HL-60/S4 (cell line): ENCODE data around the gene PCSK2.

Experiments
- in situ Hi-C: fragments of 300-500 bp; cut with MboI; formaldehyde crosslinking; loops from 2 replicates; pipeline ENCODE4 v1.14.3; 2022; ENCODE audit warnings: low sequenced_read_pairs

The PCSK2 gene

DNA sequence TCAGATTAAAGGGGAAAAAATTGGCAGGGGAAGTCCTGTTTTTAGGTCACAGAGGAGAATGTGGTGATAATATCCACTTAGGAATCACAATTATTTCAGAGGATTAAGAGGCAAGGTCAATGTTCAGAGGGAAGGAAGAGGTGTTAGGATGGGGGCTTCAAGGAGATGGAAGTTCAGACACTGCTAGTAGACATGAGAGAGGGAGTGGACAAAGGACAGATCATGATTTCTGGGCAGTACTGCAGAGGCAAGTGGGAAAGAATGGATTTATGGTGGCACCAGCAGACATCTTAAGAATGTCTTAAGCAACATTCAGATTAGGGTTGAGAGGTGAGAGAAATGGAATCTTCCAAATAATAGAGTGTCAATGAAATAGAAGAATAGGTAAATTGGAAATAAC is 9.9 kb downstream of the PCSK2 start:
- in situ Hi-C loops, result no loop called here

DNA sequence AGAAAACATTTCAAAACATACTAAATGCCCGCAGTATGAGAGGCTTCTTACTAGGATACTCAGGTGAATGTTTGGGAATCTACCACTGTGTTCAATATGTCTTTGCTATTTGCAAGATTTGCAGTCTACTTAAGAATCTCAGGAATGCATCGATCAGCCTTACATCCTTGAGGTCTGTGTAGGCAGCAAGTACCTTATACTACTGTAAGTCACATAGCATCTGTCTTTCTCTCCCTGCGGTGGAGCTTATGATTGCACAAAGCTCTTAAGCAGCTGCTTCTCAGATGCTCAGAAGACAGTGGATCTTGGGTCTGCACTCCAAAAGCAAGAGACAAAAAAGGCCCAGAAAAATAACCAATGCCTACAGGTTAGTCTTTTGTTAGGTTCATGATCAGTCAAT is 21.4 kb downstream of the PCSK2 start:
- in situ Hi-C loops, result no loop called here

DNA sequence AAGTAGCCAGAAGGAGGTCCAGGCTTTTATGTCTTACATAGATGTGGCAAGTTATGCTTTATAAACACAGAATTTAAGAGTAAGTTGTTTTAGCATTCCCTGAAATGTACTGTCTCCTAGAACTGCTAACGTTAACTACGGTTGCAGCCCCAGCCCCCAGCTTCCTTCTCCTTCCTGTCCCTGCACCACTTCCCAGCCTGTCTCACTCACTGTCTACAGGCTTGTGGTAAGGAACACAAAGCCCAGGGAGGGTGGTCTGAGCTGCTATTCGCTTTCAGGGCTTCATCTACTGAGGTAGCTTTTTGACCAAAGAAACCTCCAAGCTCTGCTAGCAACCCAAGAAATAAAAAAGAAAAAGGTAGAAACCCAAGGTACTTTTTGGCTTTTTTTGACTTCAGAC is 35.9 kb downstream of the PCSK2 start:
- in situ Hi-C loops, result no loop called here

DNA sequence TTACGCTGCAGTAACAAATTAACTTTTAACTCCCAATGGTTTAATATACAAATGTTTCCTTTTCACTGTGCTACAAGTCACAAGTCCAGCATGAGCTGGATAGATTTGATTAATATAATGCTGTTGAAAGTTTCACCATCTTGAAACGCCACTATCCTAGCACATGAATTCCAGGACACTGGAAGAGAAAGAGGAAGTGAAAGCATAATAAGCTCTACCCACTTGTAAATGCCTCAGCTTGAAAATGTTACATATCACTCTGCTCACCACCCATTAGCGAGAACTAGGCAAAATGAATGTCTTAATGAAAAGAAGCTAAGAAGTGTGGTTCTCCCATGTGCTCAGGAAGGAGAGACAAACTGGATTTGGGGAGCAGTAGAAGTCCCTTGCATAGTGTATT is 46.9 kb downstream of the PCSK2 start:
- in situ Hi-C loops, result no loop called here

DNA sequence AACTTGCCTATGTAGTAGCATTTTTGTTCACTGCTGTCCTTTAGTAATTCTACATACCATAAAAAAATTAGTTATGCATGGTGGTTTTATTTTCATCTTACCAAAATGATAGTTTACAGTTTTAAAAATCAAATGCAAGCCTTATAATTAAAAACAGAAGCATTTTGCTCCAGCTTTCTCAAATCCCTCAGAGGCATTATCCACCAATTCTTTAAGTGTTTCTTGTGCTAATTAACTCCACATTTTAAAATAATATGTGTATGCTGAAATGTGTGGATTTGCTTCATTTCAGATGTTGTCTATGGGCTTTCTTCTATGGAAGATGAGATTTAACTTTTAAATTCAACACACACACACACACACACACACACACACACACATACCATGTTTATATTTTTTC is 49.3 kb downstream of the PCSK2 start:
- in situ Hi-C loops, result no loop called here

DNA sequence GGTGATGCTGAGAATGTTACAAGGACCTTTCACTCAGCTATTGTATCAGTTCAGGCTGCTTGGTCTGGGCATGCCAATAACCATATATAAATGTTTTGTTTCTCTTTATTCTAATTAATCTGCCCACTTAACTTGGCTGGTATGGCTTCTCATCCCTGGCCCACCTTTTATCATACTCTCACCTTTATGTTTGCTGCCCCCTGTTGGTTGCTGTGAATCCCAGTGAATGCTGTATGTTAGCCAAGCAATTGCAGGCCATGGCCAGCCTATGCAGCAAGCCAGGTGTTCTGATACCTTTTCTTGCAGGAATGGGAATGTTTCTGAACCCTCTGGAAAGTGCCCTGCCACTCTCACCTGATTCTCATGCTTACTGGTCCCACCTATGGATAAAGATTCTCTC is 54.6 kb downstream of the PCSK2 start:
- in situ Hi-C loops, result no loop called here

DNA sequence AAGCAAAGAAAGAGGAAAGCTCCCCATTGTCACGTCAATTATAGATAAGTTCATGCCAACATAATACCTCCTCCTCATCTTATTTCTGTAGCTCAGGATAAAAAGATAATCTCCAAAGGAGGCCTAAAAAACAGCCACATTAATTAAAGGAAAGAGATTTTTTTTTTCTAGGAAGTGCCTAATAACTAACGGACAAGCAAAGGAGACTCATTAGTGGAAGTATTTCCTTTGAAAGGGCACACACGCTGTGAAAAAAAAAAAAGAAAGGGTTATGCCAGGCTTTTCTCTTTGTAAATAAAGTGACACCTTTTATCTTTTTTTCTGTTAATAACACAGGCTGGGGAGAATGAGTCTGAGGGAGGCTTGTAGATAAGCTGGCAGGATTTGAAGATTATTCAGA is 55.7 kb downstream of the PCSK2 start:
- in situ Hi-C loops, result no loop called here

DNA sequence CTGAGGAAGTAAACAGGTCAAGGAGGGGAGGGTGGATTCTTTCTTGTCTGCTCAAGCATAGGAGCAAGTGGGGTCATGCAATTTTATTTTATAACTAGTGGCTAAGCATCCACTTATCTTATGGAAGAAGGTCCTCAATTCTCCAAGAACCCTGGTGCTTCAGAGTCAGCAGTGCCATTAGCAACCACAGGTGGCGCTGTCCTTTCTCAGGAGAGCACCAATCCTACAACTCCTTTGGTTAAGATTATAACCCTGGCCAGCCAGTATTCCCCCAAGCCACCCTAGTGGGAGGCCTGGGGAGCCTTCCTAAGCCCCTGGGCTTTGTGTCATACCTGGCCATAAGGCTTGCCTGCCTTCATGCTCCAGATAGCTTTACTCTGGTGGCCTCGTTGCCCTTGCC is 60.7 kb downstream of the PCSK2 start:
- in situ Hi-C loops, result no loop called here

DNA sequence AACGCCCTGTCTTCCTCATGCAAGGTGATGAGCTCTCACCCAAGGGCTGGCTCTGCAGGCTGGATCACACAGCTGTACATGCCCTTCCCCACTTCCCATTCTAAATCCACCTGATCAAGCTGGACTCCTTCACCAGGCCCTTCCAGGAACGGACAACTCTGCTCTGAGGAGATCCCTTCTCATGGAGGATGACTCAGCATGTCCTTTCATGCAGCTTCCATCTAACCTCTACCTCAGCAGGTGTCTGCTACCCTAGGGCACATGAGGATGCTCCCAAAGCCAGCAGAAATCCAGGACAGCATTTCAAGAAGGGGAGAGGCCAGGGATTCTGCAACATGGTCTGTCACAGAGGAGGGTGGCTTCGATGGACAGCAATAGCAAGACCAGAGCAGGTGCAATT is 61.2 kb downstream of the PCSK2 start:
- in situ Hi-C loops, result no loop called here

DNA sequence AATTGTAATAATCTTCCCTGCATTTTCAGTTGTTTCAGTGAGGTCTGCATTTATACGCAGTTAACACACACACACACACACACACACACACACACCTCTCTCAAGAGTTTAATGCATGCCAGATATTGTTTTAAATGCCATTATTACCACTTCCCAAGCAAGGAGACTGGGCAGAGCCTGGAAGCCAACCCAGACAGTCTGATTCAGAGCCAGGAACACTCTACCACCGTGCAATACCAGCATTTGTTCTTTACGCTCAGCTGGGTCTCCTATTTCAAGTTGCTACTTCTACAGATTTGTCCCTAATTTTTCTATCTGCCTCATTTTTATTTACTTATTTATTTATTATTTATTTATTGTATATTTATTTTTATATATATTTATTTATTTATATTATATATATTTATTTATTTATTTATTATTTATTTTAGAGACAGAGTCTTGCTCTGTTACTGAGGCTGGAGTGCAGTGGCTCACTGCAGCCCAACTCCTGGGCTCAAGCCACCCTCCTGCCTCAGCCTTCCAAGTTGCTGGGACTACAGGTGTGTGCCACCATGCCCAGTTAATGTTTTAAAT is 68.4 kb downstream of the PCSK2 start:
- in situ Hi-C loops, result no loop called here

DNA sequence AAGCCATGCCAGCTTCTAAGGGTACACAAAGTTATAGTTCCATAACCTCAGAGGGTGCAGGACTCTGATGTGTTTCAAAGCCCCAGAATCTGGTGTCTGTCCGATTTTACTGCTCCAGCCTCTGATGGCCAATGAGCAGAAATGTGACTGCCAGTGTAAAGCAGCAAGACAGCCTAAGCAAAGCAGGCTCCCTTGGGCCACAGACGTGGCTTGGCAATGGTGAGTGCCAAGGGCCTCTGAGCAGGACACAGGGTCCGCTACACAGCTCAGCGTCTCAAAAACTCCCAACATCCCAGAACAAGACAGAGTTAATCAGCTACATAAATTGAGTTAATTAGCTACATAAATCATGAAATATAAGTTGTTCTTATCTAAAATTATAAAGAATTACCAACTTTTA is 69.2 kb downstream of the PCSK2 start:
- in situ Hi-C loops, result no loop called here

DNA sequence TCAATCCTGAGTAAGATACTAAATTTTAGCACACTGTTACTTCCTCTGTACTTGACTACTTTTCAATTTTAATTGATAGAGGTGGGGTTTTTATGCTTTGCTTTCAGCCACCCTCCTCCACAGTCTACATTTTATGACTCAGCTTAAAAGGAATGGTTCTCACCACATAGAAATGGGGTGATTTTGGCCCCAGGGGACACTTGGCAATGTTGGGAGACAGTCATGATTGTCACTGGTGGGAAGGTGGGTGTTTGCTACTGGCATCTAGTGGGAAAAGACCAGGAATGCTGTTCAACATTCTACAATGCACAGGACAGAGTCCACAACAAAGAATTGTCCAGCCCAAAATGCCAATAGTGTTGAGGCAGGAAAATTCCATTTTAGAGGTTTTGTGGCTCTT is 71.3 kb downstream of the PCSK2 start:
- in situ Hi-C loops, result no loop called here

DNA sequence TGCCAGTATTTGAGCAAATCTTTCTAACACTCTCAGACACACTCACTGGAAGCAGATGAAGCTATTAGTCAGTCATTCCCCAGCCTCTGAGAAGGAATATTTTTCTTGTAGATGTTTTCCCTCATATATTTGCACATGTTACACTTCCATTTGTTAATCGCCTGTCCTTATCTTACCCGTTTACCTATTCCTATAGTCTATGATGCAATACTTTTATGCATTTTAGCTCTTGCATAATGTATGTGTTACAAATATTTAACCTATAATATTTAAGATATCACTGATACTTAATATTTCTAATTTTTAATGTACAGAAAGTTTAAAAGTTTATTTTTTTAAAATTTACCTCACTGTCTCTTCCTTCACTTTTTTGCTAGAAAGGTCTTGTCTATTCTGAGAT is 71.9 kb downstream of the PCSK2 start:
- in situ Hi-C loops, result no loop called here

DNA sequence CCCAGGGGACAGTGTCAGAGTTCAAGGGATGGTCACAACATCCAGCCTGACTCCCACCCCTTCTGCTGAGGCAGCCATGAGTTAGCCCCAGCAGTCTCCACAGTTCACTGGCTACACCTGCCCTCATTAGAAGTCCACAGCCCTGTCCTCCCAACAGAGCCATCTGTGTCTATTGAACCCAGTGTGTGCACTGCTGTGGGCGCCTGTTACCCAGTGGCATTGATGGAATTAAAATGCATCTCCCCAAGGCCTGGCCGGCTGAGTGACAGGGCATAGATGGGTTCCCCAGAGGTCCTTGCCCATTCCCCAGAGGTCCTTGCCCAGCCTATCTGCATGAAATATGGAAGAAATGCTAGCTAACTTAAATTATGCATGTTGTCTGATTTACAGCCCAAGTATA is 73.3 kb downstream of the PCSK2 start:
- in situ Hi-C loops, result no loop called here

DNA sequence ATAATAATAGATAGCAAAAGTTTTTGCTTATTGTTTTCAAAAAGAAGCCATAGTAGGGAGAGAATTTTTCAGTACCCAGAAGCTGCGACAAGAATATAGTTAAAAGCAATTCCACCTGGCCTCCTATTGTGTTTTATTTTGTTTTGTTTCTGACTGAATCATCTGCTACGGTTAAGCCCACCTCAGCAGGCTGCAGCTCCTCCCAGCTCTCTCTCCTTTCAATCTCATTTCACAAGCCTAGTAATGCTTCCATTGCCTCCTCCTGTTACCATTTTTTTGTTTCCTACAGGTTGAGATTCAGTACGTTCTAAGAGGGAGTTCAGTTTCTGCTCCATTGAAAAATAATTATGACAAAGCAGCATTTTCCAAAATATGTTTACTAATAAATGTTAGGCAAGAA is 77.9 kb downstream of the PCSK2 start:
- in situ Hi-C loops, result no loop called here

DNA sequence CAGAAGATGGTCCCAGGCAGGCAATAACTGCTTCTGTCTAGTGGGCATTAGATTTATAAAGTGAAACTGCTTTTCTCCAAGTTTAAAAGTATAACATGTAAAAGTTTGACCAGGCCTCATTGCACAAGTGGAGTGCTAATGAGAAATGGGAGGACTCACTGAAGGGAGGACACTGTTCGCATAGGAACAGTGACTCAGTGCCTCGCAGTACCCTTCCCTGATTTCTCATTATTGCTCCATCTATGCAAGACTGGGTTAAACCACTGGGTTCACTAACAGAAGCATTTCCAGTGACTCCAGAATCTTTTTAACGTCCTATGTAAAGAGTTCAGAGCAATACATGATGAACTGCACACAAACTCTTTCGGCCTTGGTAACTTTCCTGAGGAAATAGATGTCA is 79.6 kb downstream of the PCSK2 start:
- in situ Hi-C loops, result no loop called here

DNA sequence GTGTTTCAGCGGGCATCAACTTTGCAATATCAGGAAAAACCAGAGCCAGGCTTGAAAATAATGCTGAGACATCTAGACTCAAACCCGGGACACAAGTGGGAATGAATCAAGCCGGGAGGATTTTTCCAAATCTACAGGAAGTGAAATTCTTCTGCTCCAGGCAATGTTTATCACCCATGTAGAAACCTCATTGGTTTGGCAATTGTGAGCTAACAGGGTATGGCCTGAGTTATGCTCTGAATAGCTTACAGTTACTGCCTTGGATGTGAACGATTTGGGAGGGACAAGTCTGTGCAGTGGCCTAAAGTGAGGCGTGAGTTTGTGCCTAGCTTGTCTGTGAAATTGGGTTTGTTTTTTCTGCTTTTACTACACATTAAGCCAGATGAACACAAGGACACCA is 87.4 kb downstream of the PCSK2 start:
- in situ Hi-C loops, result no loop called here

DNA sequence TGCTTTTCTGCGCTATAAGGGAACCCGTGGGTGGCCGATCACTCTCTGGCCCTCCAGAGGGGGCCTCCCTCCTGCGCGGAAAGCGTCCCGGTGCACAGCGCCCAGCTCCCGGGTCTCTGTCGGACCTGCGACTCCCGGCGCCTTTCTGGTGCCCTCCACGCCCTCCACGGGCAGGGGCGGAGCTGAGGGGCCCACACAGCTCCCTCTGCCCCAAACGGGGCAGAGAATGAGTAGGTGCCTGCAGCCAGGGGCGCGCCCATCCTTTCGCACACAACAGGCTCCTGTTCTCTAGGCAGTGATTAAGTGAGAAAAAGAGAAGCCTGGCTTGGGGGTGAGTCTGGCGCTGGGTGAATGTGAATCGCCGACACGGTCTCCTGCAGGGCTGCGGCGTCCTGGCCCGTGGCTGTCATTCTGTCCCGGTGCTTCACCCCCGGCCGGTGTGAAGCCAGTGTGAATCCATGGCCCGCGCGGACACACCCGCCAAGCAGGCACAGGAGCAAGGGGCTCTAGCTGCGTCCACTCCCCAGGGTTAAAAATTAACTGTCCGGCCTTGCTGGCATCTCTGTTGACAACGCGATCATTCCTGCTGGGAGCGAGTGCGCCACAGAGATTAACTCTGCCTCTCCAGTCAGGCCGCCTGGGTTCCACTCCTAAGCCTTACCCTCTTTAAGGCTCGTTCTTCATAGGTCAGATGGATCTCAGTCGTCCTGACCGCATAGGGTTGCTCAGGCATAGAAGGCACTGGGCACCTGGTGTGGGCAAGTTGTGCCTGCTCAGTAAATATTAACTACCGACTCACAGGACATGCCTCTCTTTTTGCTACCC is 88.8 kb downstream of the PCSK2 start:
- in situ Hi-C loops, result no loop called here

DNA sequence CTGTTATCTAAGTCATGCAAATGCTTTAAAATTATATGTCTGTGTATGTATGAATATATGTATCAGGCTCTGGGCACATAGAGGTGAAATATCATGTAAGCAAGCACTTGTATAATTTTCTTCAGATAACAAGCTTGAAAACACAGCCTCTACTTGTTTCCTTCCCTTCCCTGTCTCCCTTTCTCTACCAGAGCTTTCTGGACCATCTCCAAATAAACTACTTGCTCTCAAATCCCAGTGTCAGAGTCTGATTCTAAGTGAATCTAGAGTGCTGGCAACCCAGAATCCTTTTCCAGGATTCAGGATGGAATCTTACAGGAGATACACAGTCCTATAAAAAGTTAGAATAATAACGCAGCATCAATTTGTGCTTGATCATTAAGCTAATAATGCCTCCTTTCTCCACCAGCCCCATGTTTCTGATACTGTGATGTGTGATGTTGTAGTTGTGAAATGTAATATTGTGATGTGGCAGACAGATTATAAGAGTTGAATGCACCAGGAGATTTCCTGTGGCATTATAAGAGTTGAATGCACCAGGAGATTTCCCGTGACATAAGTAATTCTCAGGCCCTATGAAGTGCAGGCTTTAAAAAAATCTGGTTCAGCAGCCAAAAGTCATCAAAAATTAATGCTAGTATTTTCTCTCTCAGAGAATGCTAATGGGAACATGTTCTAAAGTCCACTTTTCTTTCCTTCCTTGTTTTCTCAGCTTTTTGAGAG is 89.6 kb downstream of the PCSK2 start:
- in situ Hi-C loops, result no loop called here

DNA sequence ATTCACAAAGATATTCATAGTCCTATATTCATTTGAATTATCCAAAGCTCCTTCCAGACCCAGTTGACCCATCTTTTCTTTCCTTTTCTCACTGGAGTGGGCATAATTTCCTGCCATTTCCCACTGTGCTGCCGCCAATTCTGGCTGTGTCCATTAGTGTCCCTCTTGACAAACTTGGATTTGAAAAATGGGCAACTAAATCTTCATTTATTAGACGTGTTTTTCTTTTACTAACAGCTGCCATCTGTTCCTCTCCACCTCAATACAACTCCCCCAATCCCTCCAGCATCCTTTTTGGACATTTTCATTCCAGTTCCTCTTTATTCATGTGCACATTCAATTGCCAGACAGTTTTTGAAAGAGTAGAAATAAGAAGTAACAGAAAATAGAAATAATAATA is 90.5 kb downstream of the PCSK2 start:
- in situ Hi-C loops, result no loop called here

DNA sequence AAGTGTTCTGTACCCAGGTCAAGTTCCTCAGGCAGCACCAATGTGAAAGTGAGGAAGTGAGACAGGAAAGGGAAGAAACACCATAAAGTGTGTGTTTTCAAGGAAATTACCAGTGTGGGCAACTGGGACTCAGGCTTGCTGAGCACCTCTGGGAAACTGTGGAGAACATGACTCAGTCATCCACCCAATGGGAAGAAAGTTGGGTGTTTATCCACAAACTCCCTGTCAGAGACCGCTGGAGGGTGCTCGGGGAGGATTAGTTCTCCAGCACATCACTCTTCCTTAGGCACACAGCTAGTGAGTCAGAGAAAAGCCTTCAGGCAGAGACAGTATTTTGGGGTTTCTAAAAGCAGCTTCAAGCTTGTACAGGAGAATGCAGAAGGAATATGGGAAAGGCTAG is 93.6 kb downstream of the PCSK2 start:
- in situ Hi-C loops, result no loop called here

DNA sequence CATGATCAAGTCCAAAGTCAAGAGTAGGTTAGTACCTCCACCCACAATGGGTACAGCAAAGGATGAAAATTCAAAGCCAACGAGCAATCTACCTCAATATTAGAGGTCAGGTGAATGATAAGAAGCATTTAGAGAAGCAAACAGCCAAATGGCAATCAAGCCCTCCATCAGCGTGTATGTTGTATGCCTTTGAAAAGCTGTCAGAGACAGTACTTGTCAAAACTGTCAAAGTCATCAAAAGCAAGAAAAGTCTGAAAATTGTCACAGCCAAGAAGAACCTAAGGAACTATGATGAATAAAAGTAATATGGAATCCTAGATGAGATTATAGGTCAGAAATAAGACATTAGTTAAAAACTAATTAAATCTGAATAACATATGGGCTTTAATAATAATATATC is 99.3 kb downstream of the PCSK2 start:
- in situ Hi-C loops, result no loop called here
